Breast epithelium (tissue), 3 donors: ENCODE measurements around the gene C5AR2.
"Not testable (repeated sequence)": the region's sequence is repeated elsewhere in the genome, so short reads cannot be mapped to it uniquely, and the experiment has no call there.

Experiments
- CTCF ChIP-seq, 3 donors: fragments of 450-650 bp; IDR thresholded peaks; one replicate each; pipeline ENCODE4 v1.5.1; 2016 to 2017; ENCODE audit warnings: antibody characterized with exemption in 3 of 3, mild to moderate bottlenecking in 3 of 3, moderate library complexity in 3 of 3
- POLR2A ChIP-seq: fragments of 450-650 bp; IDR thresholded peaks from one replicate; pipeline ENCODE4 v1.6.1; 2016; ENCODE audit warnings: antibody characterized with exemption, mild to moderate bottlenecking, moderate library complexity

GRCh38 chr19:47386582-47386981, 54.6 kb downstream of the C5AR2 start:
- TF ChIP-seq POLR2A; CTCF (IDR thresholded peaks at IDR 0.05): not testable (repeated sequence)
